Fibroblast of skin of abdomen (primary cell): ENCODE results near the gene KARS1. TPM values are rescaled to one million over a fixed set of nuclear protein-coding genes. Genes with fewer than 3 reads are reported as not detected.
A peak's percentile ranks its signal among the peaks of the same experiment; 100 is the strongest.

Experiments
- DNase-seq: peaks from one replicate; pipeline ENCODE4 v3.0.0-alpha.2; 2013
- polyA plus RNA-seq, 2 experiments: library from polyadenylated mRNA; unstranded; fragments of 120-200 nt; gene quantifications; one replicate each; pipeline ENCODE4 v1.2.1, GENCODE V29; 2013; ENCODE audit not compliant: insufficient read length in 2 of 2

The KARS1 gene
- polyA plus RNA-seq (2013, experiment 1 of 2; ENCODE audit: insufficient read length) = 166 TPM
- polyA plus RNA-seq (2013, experiment 2 of 2; ENCODE audit: insufficient read length) = 155 TPM

GRCh38 chr16:75647492-75648264 is at the start of gene KARS1, which contains the start of gene TERF2IP:
KARS1 (minus strand) TSS chr16:75647665; CDS start chr16:75647639, 26 bp downstream.
TERF2IP (plus strand) TSS chr16:75647773; CDS start chr16:75647883, 110 bp downstream.
- peak; percentile 91 for DNase-seq

- DNase-seq = no peak
These were observed 48.2 kb upstream of the KARS1 start for GRCh38 chr16:75695708-75696107.

- no peak for DNase-seq
These were observed 39.9 kb upstream of the KARS1 start for GRCh38 chr16:75687361-75687760.

GRCh38 chr16:75682308-75682707 is 34.8 kb upstream of the KARS1 start:
- DNase-seq = no peak

GRCh38 chr16:75679366-75679765 is 31.9 kb upstream of the KARS1 start:
- no peak for DNase-seq

- DNase-seq = no peak
These were observed 29.4 kb upstream of the KARS1 start, which contains the start of gene CPHXL2 for GRCh38 chr16:75676909-75677308. CPHXL2 (minus strand) TSS chr16:75677009; CDS start chr16:75676999, 10 bp downstream.

GRCh38 chr16:75667503-75667902 is 20.0 kb upstream of the KARS1 start:
- no peak for DNase-seq

GRCh38 chr16:75660726-75661302 is 13.3 kb upstream of the KARS1 start:
- no peak for DNase-seq

GRCh38 chr16:75660321-75660720 is 12.9 kb upstream of the KARS1 start:
- no peak for DNase-seq

GRCh38 chr16:75658175-75658574 is 10.7 kb upstream of the KARS1 start:
- DNase-seq = no peak

- peak; percentile 68 for DNase-seq
These were observed 6.5 kb upstream of the KARS1 start for GRCh38 chr16:75653922-75654321.

GRCh38 chr16:75648265-75649076 is 1.0 kb upstream of the KARS1 start:
- DNase-seq = peak; percentile 65

- no peak for DNase-seq
These were observed 363 bp downstream of the KARS1 start for GRCh38 chr16:75647112-75647491.

- DNase-seq = no peak
These were observed 3.0 kb downstream of the KARS1 start for GRCh38 chr16:75644240-75645012.

- no peak for DNase-seq
These were observed 6.9 kb downstream of the KARS1 start for GRCh38 chr16:75640598-75640997.

GRCh38 chr16:75635036-75635435 is 12.4 kb downstream of the KARS1 start:
- no peak for DNase-seq

GRCh38 chr16:75632857-75633256 is 14.6 kb downstream of the KARS1 start:
- DNase-seq = no peak

- no peak for DNase-seq
These were observed 17.4 kb downstream of the KARS1 start for GRCh38 chr16:75630052-75630451.

GRCh38 chr16:75629132-75629531 is 18.3 kb downstream of the KARS1 start:
- DNase-seq = no peak

GRCh38 chr16:75628351-75628750 is 19.1 kb downstream of the KARS1 start:
- DNase-seq = no peak

- DNase-seq = no peak
These were observed 19.6 kb downstream of the KARS1 start for GRCh38 chr16:75627851-75628250.

GRCh38 chr16:75626806-75627205 is 20.7 kb downstream of the KARS1 start:
- no peak for DNase-seq
